AG04450 (cell line): ENCODE results near the gene WDR18. TPM values are rescaled to one million over a fixed set of nuclear protein-coding genes. Genes with fewer than 3 reads are reported as not detected.

Experiments
- CTCF ChIA-PET: fragments of 300-600, 350-600 bp; formaldehyde crosslinking; extraction: SDS; loops from one replicate; lab custom pipeline; 2022; ENCODE audit warnings: antibody characterized with exemption, inconsistent platforms; lab: Charles Lee
- POLR2A ChIA-PET: fragments of 350-600 bp; formaldehyde crosslinking; extraction: SDS; loops from one replicate; lab custom pipeline; 2021; ENCODE audit warnings: antibody characterized with exemption, inconsistent platforms; lab: Yijun Ruan, JAX
- DNase-seq: peaks from one replicate; pipeline ENCODE4 v3.0.0-alpha.2; 2011; ENCODE audit warnings: low read depth, low spot score
- H3K27ac ChIP-seq: one replicate; pipeline ENCODE4 v1.5.1; 2012; ENCODE audit warnings: low read depth, low read length, control low read depth
- H3K27me3 ChIP-seq: one replicate; pipeline ENCODE4 v1.6.0; 2012; ENCODE audit warnings: low read length; ENCODE audit not compliant: control insufficient read depth, insufficient read depth
- H3K4me3 ChIP-seq: 2 replicates; pipeline ENCODE4 v1.5.1; 2011; ENCODE audit warnings: mild to moderate bottlenecking, low read depth, low read length, control low read depth
- H3K9me3 ChIP-seq: 2 replicates; pipeline ENCODE4 v1.5.1; 2012; ENCODE audit warnings: low read length; ENCODE audit not compliant: control insufficient read depth, insufficient read depth
- CTCF ChIP-seq: IDR thresholded peaks from 2 replicates; pipeline ENCODE4 v1.5.1; 2011; ENCODE audit warnings: low read depth, low read length, control low read depth, inconsistent platforms
- polyA minus RNA-seq: library from RNA; depleted of rRNA, polyadenylated mRNA; stranded (reverse); fragments of >200 nt; gene quantifications from 2 replicates; pipeline ENCODE4 v1.2.3, GENCODE V29; 2011; rRNA and poly(A)+ RNA removed
- polyA plus RNA-seq: library from polyadenylated mRNA; depleted of rRNA; stranded (reverse); fragments of >200 nt; gene quantifications from 2 replicates; pipeline ENCODE4 v1.2.3, GENCODE V29; 2011; rRNA removed

Gene WDR18
- polyA plus RNA-seq (24.5 and 36.3 TPM in 2 replicates), polyA minus RNA-seq (31.8 and 39.9 TPM in 2 replicates)

- CTCF ChIA-PET, result interaction anchor here (0.5 to 4.4 kb wide), 8 partner anchors 49 to 260 kb away, joined by 3 to 19 read pairs (median 4); no protein-coding TSS in a partner anchor
- Histone ChIP-seq H3K4me3 (peak within 1 kb of the TSS; percentile 98), H3K27me3 (no peaks in the 10 kb centered on the region), H3K27ac (peak within 1 kb of the TSS; percentile 86), H3K9me3 (peaks cover 4% of the 10 kb centered on the region; the same call in 1 of the 2 replicates)
- no peak for TF ChIP-seq CTCF
- POLR2A ChIA-PET, result interaction anchor here (0.6 to 1.8 kb wide), 12 partner anchors 8 to 319 kb away, joined by 3 to 11 read pairs (median 4); partner anchors contain the start of genes CIRBP and PRTN3
- peak; percentile 49 for DNase-seq
These were observed at the start of gene WDR18 for GRCh38 chr19:984165-984967. Gene WDR18 (plus strand): TSS chr19:984345. CDS start chr19:984354, 9 bp downstream.

- ChIA-PET CTCF (interaction anchor here (0.6 kb wide), 1 partner anchor 49 kb away, joined by 3 read pairs; no protein-coding TSS in a partner anchor), POLR2A (no interaction called here)
These were observed 49.2 kb upstream of the WDR18 start for GRCh38 chr19:934865-935479.

GRCh38 chr19:936175-936546, 48.0 kb upstream of the WDR18 start:
- Histone ChIP-seq H3K4me3 (no peak overlapping the region), H3K27ac (no peak overlapping the region), H3K27me3 (no peaks in the 10 kb centered on the region), H3K9me3 (peaks cover 7% of the 10 kb centered on the region; the same call in 1 of the 2 replicates)
- CTCF ChIA-PET, result no interaction called here
- POLR2A ChIA-PET, result no interaction called here
- no peak for TF ChIP-seq CTCF
- DNase-seq, result no peak

More at GRCh38 chr19:934865-935479, 49.2 kb upstream of the WDR18 start:
- H3K27me3 ChIP-seq, result no peaks in the 10 kb centered on the region
- TF ChIP-seq CTCF, result no peak
- H3K27ac ChIP-seq, result peak overlapping the region; percentile 52
- no peak overlapping the region for H3K4me3 ChIP-seq
- DNase-seq, result no peak
- H3K9me3 ChIP-seq, result peaks cover 7% of the 10 kb centered on the region; the same call in 1 of the 2 replicates

GRCh38 chr19:937259-937694, 46.9 kb upstream of the WDR18 start:
- ChIA-PET POLR2A (no interaction called here), CTCF (no interaction called here)
- no peak for DNase-seq
- no peaks in the 10 kb centered on the region for H3K27me3 ChIP-seq
- no peak for TF ChIP-seq CTCF
- H3K4me3 ChIP-seq, result no peak overlapping the region
- peaks cover 7% of the 10 kb centered on the region; the same call in 1 of the 2 replicates for H3K9me3 ChIP-seq
- H3K27ac ChIP-seq, result no peak overlapping the region
